GM19455 (cell line): ENCODE measurements around the gene SCGB1D1.
"Not testable (repeated sequence)": the region's sequence is repeated elsewhere in the genome, so short reads cannot be mapped to it uniquely, and the experiment has no call there.

Source experiments
- ATAC-seq: cut with Tn5 transposase; IDR thresholded peaks from one replicate; pipeline ENCODE4 v1.9.1; 2021; ENCODE audit not compliant: unreplicated experiment

SCGB1D1 gene

GRCh38 chr11:62157603-62158002 lies 32.4 kb upstream of the SCGB1D1 start:
- no peak for ATAC-seq

- ATAC-seq, result no peak
Measured at GRCh38 chr11:62166371-62166770, 23.6 kb upstream of the SCGB1D1 start.

- ATAC-seq, result no peak
Measured at GRCh38 chr11:62169448-62169847, 20.6 kb upstream of the SCGB1D1 start.

- no peak for ATAC-seq
Measured at GRCh38 chr11:62169935-62170334, 20.1 kb upstream of the SCGB1D1 start.

GRCh38 chr11:62171261-62171723 lies 18.7 kb upstream of the SCGB1D1 start:
- ATAC-seq, result no peak

GRCh38 chr11:62172294-62172693 lies 17.7 kb upstream of the SCGB1D1 start:
- no peak for ATAC-seq

- no peak for ATAC-seq
Measured at GRCh38 chr11:62176766-62177165, 13.2 kb upstream of the SCGB1D1 start.

- ATAC-seq, result no peak
Measured at GRCh38 chr11:62179995-62180394, 10.0 kb upstream of the SCGB1D1 start.

GRCh38 chr11:62181097-62181496 lies 8.9 kb upstream of the SCGB1D1 start:
- no peak for ATAC-seq

- ATAC-seq, result no peak
Measured at GRCh38 chr11:62182147-62182891, 7.7 kb upstream of the SCGB1D1 start.

GRCh38 chr11:62186195-62186594 lies 3.8 kb upstream of the SCGB1D1 start:
- ATAC-seq, result no peak

- no peak for ATAC-seq
Measured at GRCh38 chr11:62193952-62194351, 3.9 kb downstream of the SCGB1D1 start.

GRCh38 chr11:62195010-62195409 lies 5.0 kb downstream of the SCGB1D1 start:
- not testable (repeated sequence) for ATAC-seq

- no peak for ATAC-seq
Measured at GRCh38 chr11:62195945-62196344, 5.9 kb downstream of the SCGB1D1 start.

GRCh38 chr11:62197400-62197799 lies 7.4 kb downstream of the SCGB1D1 start:
- not testable (repeated sequence) for ATAC-seq

- no peak for ATAC-seq
Measured at GRCh38 chr11:62201376-62201775, 11.4 kb downstream of the SCGB1D1 start.

- no peak for ATAC-seq
Measured at GRCh38 chr11:62202910-62203309, 12.9 kb downstream of the SCGB1D1 start.

GRCh38 chr11:62204430-62204829 lies 14.4 kb downstream of the SCGB1D1 start:
- ATAC-seq, result no peak

- ATAC-seq, result no peak
Measured at GRCh38 chr11:62205441-62205840, 15.4 kb downstream of the SCGB1D1 start.

GRCh38 chr11:62206276-62207066 lies 16.5 kb downstream of the SCGB1D1 start:
- ATAC-seq, result not testable (repeated sequence)

GRCh38 chr11:62208785-62209144 lies 18.7 kb downstream of the SCGB1D1 start:
- no peak for ATAC-seq

GRCh38 chr11:62217191-62217748 lies 27.3 kb downstream of the SCGB1D1 start:
- ATAC-seq, result no peak
